Raji (cell line): ENCODE data around the gene SZT2.

Source experiments
- POLR2A ChIP-seq: IDR thresholded peaks from 2 replicates; pipeline ENCODE4 v1.6.1; 2011; ENCODE audit warnings: low read depth, low read length, control low read depth; ENCODE audit not compliant: insufficient read depth

Gene SZT2

DNA sequence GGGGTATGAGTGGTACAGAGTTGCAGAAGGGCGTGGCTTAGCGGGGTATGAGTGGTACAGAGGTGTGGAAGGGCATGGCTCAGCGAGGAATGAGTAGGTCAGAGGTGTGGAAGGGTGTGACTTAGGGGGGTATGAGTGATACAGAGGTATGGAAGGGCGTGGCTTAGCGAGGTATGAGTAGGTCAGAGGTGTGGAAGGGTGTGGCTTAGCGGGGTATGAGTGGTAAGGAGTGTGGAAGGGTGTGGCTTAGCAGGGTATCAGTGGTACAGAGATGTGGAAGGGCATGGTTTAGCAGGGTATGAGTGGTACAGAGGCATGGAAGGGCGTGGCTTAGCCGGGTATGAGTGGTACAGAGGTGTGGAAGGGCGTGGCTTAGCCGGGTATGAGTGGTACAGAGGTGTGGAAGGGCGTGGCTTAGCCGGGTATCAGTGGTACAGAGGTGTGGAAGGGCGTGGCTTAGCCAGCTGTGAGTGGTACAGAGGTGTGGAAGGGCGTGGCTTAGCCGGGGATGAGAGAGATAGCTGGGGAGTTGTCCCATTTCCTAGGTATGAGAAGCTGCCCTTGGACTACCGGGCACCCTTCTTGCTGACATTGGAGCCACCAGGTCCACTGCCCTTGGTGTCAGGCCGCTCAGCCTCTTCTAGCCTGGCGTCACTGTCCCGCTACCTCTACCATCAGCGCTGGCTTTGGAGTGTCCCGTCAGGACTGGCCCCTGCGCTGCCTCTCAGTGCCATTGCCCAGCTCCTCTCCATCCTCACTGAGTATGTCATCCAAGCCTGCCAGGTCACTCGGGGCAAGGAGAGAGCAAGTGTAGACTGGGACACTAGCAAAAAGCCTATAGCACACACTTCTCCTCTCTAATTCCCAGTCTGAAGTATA lies 34.2 kb downstream of the SZT2 start:
- no peak for TF ChIP-seq POLR2A

DNA sequence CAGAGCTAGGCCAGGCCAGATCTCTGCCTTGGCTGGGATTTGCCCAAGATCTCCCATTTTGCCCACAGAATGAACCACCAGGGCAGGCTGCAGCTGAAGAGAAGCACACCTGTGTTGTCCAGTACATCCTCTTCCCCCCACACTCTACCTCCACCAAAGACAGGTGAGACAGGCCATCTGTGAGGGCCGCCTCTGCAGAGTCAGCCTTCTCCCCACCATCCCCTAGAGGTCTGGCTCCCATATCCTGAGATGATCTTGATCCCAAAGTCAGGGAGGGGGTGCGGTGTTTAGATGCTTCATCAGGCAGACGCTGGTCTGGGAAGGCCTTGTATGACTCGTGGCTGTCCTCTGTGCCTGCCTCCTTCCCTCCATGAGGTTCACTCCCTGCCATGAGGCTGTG lies 35.3 kb downstream of the SZT2 start:
- TF ChIP-seq POLR2A: no peak

DNA sequence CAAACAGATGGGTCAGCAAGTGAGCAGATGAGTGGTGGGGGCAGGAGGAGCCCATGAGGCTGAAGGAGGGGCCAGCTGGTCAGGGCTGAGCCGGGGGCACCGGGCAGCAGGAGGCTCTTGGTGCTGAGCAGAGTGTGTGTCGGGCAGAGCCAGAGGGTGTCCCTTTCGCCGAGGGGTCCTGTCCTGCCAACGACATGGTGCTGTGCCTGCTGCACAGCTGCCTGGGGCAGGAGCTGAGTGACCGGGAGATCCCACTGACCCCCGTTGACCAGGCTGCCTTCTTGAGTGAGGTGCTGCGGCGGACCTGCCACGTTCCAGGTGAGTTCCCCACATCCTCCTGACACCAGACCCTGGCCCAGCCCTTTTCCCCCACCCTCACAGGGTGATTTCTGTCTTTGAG lies 36.5 kb downstream of the SZT2 start:
- TF ChIP-seq POLR2A: no peak

DNA sequence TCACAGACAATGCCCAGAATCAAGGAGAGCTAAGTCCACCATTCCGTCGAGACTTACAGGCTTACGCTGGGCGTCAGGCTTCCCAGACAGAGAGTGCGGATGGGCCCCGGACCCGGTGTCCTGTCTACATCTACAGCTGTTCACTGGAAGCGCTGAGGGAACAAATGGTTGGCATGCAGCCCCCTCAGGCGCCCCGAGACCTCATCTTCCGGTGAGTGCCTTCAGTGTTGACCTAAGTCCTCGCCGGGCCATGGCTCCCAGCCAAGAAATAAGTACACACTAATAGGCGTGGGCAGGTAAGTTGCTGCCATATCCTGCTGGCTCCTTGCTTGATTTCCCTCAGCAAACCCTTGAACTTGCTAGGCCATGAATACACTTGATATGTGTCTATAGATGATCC lies 37.8 kb downstream of the SZT2 start:
- TF ChIP-seq POLR2A: no peak

DNA sequence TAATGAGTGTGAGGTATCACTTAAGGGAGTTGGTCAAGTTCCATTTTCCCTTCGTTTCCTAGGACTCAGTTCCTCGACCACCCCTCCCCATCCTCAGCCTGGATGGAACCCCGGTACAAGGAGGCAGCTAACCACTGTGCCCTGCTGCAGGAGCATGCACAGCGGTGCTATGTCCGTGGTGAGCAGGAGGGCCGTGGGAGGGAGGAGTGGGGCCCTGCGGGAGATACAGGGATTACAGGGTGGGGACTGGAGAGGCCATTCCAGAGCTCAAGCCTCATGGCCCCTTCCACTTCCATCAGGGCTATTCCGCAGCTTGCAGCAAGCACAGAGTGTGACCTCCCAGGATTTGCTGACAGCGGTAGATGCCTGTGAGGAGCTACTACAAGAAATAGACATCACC lies 38.2 kb downstream of the SZT2 start:
- no peak for TF ChIP-seq POLR2A

GRCh38 chr1:43430831-43431230 lies 41.1 kb downstream of the SZT2 start:
- no peak for TF ChIP-seq POLR2A

GRCh38 chr1:43431676-43432075 lies 42.0 kb downstream of the SZT2 start:
- TF ChIP-seq POLR2A: no peak

DNA sequence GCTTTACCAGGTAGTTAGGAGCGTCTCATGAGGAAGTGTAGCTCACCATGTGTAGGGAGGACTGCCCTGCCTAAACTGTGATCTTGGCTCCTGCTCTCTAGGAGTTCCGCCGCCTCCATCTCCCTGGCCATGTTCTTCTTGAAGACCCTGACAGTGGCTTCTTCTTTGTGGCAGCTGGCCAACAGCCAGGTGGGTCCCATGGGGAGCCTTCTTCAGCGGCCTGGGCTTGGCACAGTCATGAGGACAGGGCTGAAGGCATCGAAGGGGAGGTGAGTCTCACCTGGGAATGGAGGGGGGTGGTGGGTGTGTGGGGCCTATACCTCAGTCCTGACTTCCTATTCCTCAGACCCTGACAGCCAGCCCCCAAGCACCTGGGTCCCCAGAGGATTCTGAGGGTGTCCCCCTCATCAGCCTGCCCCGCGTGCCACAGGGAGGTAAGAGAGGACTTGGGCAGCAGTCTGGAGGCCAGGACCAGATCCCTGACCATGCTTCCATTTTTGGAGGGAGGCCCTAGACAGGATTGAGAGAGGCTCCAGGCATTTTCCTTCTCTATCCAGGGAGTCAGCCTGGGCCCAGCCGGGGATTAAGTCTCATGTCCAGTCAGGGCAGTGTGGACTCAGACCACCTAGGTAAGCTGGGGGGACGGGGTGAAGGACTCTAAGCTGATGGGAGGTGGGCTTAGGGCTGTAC lies 42.6 kb downstream of the SZT2 start:
- TF ChIP-seq POLR2A: no peak

DNA sequence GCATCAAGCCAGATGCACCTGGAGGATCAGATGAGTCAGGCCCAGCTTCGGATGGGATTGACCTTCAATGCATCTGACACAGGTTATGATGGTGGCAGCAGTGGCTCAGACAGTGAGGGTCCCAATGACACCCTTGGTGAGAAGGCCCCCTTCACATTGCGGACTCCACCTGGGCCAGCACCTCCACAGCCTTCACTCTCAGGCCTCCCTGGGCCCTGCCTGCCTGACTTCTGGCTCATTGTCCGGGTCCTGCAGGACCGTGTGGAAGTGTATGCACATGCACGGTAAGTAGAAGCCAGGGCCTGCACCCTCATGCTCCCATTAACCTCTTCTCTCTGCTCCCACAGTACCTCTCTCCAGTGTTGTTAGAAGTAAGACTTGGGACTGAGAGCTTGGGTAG lies 43.2 kb downstream of the SZT2 start:
- no peak for TF ChIP-seq POLR2A

- no peak for TF ChIP-seq POLR2A
Measured at GRCh38 chr1:43434256-43434655, 44.6 kb downstream of the SZT2 start.

DNA sequence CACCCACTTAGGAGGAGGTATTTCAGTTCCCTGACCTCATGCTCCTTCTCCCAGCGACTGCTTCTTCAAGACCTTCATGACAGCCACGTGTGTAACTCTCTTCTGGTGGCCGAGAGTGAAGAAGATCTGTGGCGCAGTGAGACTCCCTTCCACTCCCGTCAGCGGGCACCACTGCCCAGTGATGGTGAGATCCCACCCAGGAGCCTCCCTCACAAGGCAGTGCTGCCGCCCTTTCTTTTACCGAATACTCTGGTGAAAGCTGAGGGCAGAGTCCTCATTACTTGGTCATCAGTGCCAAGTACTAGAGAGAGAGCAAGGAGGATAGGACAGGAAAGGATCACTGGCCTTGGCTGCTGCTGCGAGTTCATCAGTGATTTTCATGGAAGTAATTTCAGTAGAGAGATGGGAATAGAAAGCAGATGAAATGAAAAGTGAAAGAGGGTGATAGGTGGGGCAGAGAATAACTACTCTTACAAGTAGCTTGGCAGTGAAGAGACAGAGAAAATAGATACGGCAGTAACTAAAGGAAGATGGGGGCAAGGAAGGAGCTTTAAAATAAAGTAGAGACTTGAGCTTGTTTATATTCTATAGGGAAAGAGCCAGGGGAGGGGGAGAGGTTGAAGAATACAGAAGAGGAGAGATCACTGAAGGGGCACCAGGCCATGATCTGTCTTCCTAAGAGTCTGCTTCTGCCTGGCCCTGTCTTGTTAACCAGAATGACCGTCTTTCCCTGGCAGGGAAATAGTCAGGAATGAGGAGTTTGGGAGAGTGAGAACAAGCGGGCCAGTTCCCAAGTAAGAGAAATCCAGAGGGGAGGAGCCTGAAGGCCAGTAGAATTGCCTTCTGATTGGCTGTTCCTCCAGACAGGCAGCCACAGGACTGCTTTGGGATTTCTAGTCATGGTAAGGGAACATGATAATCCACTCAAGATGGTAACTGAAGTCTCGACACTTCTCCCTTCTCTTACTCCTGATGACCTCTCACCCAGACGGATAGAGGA lies 45.7 kb downstream of the SZT2 start:
- no peak for TF ChIP-seq POLR2A

- no peak for TF ChIP-seq POLR2A
Measured at GRCh38 chr1:43436371-43436770, 46.7 kb downstream of the SZT2 start.

DNA sequence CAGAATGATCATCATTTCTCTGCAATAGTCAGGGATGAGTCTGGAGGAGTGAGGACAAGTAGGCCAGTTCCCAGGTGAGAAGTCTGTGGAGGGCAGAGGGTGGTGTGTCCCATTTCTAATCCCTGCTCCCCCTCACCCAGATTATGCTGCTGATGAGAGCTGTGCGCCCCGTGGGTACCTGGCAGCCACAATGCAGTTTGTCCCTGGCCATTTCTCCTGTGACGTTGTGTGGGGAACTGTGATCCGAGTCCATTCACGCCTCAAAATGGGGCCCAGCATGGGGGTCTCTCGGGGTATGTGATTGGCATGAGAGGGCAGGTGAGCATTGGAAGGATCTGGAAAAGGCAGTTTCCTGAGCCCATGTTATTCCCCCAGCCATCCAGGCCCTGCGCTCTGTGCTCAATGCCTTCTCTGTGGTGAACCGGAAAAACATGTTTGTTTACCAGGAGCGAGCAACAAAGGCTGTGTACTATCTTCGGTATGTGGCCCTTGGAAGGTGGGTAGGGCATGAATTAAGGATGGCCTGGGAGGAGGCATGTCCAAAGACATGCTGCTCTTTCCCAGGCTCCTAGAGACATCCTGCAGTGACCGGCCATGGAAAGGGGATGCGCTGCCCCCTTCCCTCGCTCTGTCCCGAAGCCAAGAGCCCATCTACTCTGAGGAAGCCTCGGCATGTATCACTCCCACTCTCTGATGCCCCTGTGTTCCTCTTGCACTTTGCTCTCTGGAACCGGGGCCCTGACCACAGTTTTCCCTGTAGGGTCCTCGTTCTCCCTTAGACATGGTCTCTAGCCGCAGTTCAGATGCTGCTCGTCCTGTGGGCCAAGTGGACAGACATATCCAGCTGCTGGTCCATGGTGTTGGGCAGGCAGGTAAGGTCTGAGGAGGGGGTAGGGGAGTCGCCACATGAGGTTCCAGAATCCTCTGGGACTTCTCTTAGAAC lies 47.6 kb downstream of the SZT2 start:
- TF ChIP-seq POLR2A: no peak

- TF ChIP-seq POLR2A: no peak
Measured at GRCh38 chr1:43438006-43438405, 48.3 kb downstream of the SZT2 start.
